ENCODE data around the gene MISP3. TPM values are rescaled to one million over a fixed set of nuclear protein-coding genes. Genes with fewer than 3 reads are reported as not detected.

The MISP3 gene
- total RNA-seq, 1 donor, result 1.7 TPM

DNA sequence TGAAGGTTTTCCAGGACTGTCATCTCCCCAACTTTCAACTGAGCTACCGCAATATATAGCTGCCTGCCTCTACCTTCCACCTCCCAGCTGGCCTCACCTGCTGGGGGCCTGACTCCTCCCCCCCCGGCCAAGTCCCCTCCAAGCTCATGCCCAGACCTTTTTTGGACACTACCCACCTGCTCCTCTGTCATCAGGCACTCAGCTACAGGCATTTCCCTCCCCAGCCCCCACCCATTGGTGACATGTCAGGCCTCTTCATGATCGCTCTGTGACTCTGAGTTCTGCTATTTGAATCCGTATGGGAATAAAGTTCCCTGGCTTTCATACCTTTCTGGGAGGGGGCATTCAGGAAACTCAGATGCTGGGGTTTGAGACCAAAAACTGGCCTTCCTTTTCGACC, 43.2 kb downstream of the MISP3 start:
- Histone ChIP-seq H3K9me3 (ENCODE audit: low read depth, low read length) (no peaks in the 10 kb centered on the region), H3K27me3 (ENCODE audit: insufficient read depth, low read length) (no peaks in the 10 kb centered on the region), H3K4me1 (ENCODE audit: insufficient read depth, low read length) (peaks cover 75% of the 10 kb centered on the region), H3K4me3 (ENCODE audit: low read length) (no peak overlapping the region)

DNA sequence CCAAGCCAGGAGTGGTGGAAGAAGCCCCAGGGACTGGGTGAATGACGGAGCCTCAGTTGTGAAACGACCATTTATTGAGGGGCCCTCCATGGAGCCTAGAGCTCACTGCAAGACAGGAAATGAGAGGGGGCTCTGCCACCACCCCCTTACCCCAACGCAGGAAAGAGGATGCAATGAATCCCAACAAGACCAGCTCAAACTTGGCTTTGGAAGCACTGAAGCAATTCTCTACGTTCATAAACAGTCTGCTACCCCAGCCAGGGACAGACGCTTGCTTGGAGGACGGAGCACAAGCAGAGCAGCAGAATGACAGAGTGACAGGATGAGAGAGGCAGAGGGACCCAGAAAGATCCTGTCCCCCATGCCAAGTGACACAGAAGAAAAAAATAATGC, 43.9 kb downstream of the MISP3 start:
- Histone ChIP-seq H3K27me3 (ENCODE audit: insufficient read depth, low read length) (no peaks in the 10 kb centered on the region), H3K4me3 (ENCODE audit: low read length) (peak overlapping the region; percentile 70), H3K4me1 (ENCODE audit: insufficient read depth, low read length) (peaks cover 75% of the 10 kb centered on the region)

DNA sequence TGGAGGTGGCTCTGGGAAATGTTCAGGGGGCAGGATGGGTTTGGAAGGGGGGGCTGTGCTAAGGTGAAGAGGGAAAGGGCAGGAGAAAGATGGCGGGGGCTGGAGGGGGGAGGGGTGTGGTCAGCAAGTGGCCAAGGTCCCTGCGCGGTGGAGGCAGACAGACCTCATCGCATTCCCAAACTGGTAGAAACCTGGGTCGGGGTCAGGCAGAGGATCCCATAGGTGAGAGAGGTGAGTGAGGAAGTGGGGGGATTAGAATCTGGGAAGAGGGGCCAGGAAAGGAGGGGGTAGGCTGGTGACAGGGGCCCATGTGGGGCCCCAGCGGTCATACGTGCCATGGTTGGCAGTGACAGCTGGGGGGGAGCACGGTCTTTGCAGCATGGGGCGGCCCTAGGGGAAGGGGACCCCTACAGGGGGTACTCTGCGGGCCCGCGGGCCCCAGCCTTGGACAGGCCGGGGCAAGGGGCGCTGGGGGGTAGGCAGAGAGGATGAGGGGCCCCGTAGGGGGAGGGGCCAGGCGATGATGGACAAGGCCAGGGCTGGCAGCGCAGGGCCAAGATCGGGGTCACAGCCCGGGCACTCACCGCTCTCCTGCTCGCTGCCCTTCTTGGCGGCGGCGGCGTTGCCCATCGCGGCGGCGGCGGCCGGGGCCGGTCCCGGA, 44.5 kb downstream of the MISP3 start:
- Histone ChIP-seq H3K27me3 (ENCODE audit: insufficient read depth, low read length) (no peaks in the 10 kb centered on the region), H3K4me1 (ENCODE audit: insufficient read depth, low read length) (peaks cover 75% of the 10 kb centered on the region), H3K4me3 (ENCODE audit: low read length) (peak overlapping the region; percentile 70)

More for the DNA sequence above, 43.9 kb downstream of the MISP3 start:
- H3K9me3 ChIP-seq (ENCODE audit: low read depth, low read length), result no peaks in the 10 kb centered on the region

DNA sequence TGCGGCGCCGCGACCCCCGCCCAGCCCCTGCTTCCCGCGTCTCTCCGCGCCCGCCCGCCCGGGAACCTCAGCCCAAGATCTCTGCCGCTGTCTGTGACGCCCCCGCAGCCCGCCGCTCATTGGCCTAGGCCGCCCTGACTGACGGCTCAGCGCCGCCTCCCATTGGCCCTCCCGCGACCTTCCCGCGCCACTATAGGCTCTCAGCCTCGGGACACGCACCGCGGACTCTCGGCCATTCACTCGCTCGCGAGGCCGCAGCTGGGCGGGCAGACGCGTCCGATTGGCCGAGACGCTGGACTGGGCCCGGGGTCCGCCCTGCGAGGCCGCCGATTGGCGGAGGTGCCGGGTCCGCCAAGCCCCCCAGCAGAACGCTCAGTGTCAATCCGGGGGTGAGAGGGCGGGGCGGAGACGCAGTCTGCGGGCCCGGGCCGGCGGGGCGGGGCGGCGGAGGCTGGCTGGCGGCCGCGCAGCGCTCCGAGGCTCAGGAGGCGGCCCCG, 45.1 kb downstream of the MISP3 start, which contains the start of gene PRKACA:
TSS of gene PRKACA (minus strand) at position 95 of the 497 bp plus-strand sequence. CDS start 215 bp downstream, outside the sequence.
- Histone ChIP-seq H3K27me3 (ENCODE audit: insufficient read depth, low read length) (no peaks in the 10 kb centered on the region), H3K9me3 (ENCODE audit: low read depth, low read length) (no peaks in the 10 kb centered on the region), H3K4me1 (ENCODE audit: insufficient read depth, low read length) (peaks cover 68% of the 10 kb centered on the region), H3K4me3 (ENCODE audit: low read length) (peak within 1 kb of the TSS; percentile 70)

More for the DNA sequence above, 44.5 kb downstream of the MISP3 start:
- H3K9me3 ChIP-seq (ENCODE audit: low read depth, low read length), result no peaks in the 10 kb centered on the region

DNA sequence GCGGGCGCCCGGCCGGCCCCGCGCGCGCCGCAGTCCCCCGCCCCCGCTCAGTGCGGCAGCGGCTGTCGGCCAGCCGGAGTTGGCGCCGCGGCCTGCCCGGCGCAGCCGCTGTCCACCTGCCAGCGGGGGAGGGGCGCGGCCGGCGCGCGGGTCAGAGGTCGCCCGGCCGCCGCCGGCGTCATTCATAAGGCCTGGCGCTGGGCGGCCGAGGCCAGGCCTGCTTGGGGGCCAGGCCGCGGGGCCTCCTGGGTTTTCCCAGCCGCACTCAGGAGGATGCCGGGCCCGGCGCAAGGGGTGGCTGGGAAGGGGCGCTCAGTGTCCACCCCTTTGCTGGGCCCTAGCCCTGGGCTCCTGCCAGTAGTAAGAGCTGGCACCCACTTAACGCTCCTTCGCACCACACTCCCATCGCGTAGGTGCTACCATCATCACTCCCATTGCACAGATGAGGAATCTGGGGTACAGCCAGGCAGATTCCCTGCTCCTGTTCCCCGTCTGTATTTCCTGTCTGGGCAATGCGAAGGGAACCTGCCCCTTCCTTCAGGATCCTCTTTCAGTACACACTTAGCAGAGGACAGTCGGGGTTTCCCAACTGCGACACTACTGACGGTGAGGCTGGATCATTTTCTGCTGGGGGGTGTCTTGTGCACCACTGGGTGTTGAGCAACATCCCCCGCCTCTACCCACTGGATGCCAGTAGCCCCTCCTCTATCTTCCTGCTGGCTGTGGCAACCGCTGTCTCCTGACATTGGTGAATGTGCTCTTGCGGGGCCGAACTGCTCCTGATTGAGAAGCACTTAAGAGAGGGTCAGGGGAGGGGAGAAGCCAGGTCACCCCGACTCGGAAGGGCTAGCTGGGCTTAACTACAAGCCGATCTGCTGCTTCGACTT, 45.8 kb downstream of the MISP3 start:
- Histone ChIP-seq H3K4me1 (ENCODE audit: insufficient read depth, low read length) (peaks cover 62% of the 10 kb centered on the region), H3K27me3 (ENCODE audit: insufficient read depth, low read length) (no peaks in the 10 kb centered on the region), H3K9me3 (ENCODE audit: low read depth, low read length) (no peaks in the 10 kb centered on the region), H3K4me3 (ENCODE audit: low read length) (peak overlapping the region; percentile 49)

DNA sequence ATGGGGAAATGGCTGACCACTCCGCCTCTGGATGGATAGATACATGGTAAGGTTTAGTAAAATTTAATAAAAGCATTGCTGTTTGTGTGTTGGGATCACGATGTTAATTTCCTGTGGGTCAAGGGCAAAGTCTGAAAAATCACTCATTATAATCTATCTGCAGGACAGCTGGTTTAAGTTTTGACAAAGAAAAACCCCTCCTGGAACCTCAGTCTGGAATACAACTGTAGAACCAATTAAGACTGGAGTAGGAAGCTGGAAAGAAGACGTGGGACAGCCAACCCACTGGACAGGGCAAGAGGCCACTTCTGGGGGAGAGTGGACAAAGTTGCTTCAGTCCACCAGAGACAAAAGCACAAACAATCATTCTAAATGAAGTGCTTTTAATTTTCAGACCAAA, 46.6 kb downstream of the MISP3 start:
- Histone ChIP-seq H3K27me3 (ENCODE audit: insufficient read depth, low read length) (no peaks in the 10 kb centered on the region), H3K4me1 (ENCODE audit: insufficient read depth, low read length) (peaks cover 54% of the 10 kb centered on the region), H3K4me3 (ENCODE audit: low read length) (peak overlapping the region; percentile 49), H3K9me3 (ENCODE audit: low read depth, low read length) (no peaks in the 10 kb centered on the region)

DNA sequence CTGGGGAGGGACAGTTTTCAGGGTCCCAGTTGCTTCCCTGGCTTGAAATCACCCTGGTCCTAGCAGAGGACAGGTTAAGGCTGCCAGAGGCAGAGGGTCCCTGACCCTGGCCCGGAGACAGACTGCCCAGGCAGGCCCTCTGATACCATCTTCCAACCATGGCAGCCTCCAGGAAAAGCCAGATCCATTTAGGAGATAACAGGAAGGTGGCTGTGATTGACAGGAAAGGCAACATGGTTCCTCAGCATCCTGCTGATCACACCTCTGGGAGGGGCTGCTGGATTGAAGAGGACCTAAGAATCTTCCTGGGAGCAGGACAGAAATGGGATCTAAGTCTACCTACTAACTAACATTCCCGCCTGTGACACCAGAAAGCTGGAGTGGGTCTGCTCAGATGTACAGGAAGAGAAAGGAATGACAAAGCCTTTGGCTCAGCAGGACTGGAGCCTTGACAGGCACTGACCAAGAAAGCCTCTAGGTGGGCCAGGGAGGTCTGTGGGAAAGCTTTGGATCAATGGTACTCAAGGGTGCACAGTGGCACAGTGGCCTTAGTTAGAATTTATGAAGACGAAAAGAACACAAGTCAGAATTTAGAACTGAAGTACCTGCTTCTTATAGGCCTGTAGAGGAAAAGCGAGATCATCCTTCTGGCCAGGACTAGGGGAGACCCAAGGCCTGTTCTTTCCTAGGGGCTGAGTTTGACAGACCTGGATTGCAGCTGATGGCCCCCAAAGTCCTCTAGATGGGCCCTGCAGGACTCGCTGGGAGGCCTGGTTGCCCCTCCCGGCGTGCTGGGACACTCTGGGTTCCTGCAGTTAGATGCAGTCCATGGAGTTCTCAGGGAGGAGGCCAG, 47.3 kb downstream of the MISP3 start:
- no peak overlapping the region for H3K4me3 ChIP-seq (ENCODE audit: low read length)
- H3K27me3 ChIP-seq (ENCODE audit: insufficient read depth, low read length), result no peaks in the 10 kb centered on the region
- H3K9me3 ChIP-seq (ENCODE audit: low read depth, low read length), result no peaks in the 10 kb centered on the region
- H3K4me1 ChIP-seq (ENCODE audit: insufficient read depth, low read length), result peaks cover 47% of the 10 kb centered on the region

DNA sequence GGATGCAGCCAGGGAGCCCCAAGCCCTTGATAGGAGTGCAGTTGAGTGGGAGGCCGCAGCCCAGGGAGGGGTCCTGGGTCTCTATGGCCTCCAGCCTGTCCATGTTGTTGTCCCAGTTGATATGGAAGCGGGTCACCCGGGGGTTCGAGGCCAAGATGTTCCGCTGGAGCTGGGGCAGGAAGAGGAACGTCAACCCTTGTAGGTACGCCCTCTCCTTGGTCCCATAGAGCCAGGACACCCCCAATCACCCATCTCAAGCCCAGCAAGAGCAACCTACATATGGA, 47.9 kb downstream of the MISP3 start:
- Histone ChIP-seq H3K9me3 (ENCODE audit: low read depth, low read length) (no peaks in the 10 kb centered on the region), H3K27me3 (ENCODE audit: insufficient read depth, low read length) (no peaks in the 10 kb centered on the region), H3K4me1 (ENCODE audit: insufficient read depth, low read length) (peaks cover 41% of the 10 kb centered on the region), H3K4me3 (ENCODE audit: low read length) (no peak overlapping the region)

DNA sequence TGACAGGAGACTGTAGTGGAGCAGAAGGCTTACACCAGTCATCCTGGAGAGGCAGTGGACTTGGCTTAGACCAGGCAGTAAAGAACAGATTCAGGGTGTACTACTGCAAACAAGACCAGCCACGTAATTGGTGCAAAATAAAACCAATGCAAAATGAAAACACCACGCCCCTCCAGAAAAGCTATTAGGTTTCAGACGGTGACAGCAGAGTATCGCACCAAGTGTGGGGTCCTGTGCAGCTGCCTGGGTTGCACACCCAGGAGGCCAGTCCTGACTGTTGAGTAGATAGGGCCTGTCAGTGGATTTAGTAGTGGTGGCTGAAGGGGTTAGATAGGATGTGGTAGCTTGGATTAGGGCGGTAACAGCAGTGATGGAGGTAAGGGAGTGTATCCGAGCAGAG, 50.3 kb downstream of the MISP3 start:
- H3K4me1 ChIP-seq (ENCODE audit: insufficient read depth, low read length), result peaks cover 40% of the 10 kb centered on the region
- H3K27me3 ChIP-seq (ENCODE audit: insufficient read depth, low read length), result no peaks in the 10 kb centered on the region
- H3K9me3 ChIP-seq (ENCODE audit: low read depth, low read length), result no peaks in the 10 kb centered on the region
- no peak overlapping the region for H3K4me3 ChIP-seq (ENCODE audit: low read length)

Other genes starting within 250 kb of the MISP3 start
- gene NANOS3, start 195.7 kb upstream of the MISP3 start, total RNA-seq, result not detected
- 0.10 TPM for gene BRME1, start 166.7 kb upstream of the MISP3 start, total RNA-seq
- gene CC2D1A, start 166.6 kb upstream of the MISP3 start, total RNA-seq, result 8.2 TPM
- gene PODNL1, start 134.4 kb upstream of the MISP3 start, total RNA-seq, result not detected
- 26.1 TPM for gene DCAF15, start 120.3 kb upstream of the MISP3 start, total RNA-seq
- gene RFX1, start 66.5 kb upstream of the MISP3 start, total RNA-seq, result 2.5 TPM
- not detected for gene RLN3, start 44.6 kb upstream of the MISP3 start, total RNA-seq
- 18.5 TPM for gene IL27RA, start 41.0 kb upstream of the MISP3 start, total RNA-seq
- under 0.01 TPM for gene PALM3, start 10.7 kb upstream of the MISP3 start, total RNA-seq
- gene C19orf67, start 13.0 kb downstream of the MISP3 start, total RNA-seq, result not detected
- gene SAMD1, start 18.0 kb downstream of the MISP3 start, total RNA-seq, result 22.2 TPM
- gene PRKACA, start 45.0 kb downstream of the MISP3 start, total RNA-seq, result 62.0 TPM
- gene ASF1B, start 63.8 kb downstream of the MISP3 start, total RNA-seq, result 0.94 TPM
- 4.0 TPM for gene ADGRL1, start 133.4 kb downstream of the MISP3 start, total RNA-seq